IMR-90 (cell line): Measurements from ENCODE around the gene ZNF467. TPM values are rescaled to one million over a fixed set of nuclear protein-coding genes. Genes with fewer than 3 reads are reported as not detected.

Experiments
- ATAC-seq: fragments of 200-7000 bp; cut with Tn5 transposase; 2 replicates; pipeline ENCODE4 v1.9.1; 2020; ENCODE audit warnings: low read depth, mild to moderate bottlenecking, moderate library complexity
- BruUV-seq: library from RNA; stranded (reverse); fragments of 400-500 nt; replicated peaks from 2 replicates; lab custom pipeline; 2021; lab: Mats Ljungman, UMichigan
- CTCF ChIA-PET: fragments of 300-600 bp; formaldehyde crosslinking; extraction: SDS; loops from one replicate; lab custom pipeline; 2021; ENCODE audit warnings: antibody characterized with exemption; lab: Yijun Ruan, JAX
- POLR2A ChIA-PET: fragments of 300-600 bp; sonication (Branson Sonifier 250); formaldehyde crosslinking; loops from one replicate; lab custom pipeline; 2022; ENCODE audit warnings: antibody characterized with exemption; ENCODE audit not compliant: unreplicated experiment; lab: Charles Lee
- DNase-seq: peaks from one replicate; pipeline ENCODE4 v3.0.0; 2013
- H2AFZ ChIP-seq: replicated peaks from 2 replicates; pipeline ENCODE3; 2013; ENCODE audit warnings: low read length, mild to moderate bottlenecking; ENCODE audit not compliant: poor library complexity
- H2AK5ac ChIP-seq: 2 replicates; pipeline ENCODE4 v1.6.1; 2013; ENCODE audit warnings: low read depth, low read length, inconsistent platforms
- H2AK9ac ChIP-seq: replicated peaks from 2 replicates; pipeline ENCODE3; 2013; ENCODE audit warnings: mild to moderate bottlenecking, low read depth, low read length, moderate library complexity; ENCODE audit not compliant: poor library complexity
- H2BK120ac ChIP-seq: 2 replicates; pipeline ENCODE4 v1.6.1; 2013; ENCODE audit warnings: low read depth, low read length, inconsistent platforms
- H2BK15ac ChIP-seq: 3 replicates; pipeline ENCODE4 v1.6.1; 2013; ENCODE audit warnings: low read depth, low read length, inconsistent platforms
- H2BK20ac ChIP-seq: 2 replicates; pipeline ENCODE4 v1.6.1; 2013; ENCODE audit warnings: low read depth, mild to moderate bottlenecking, inconsistent platforms, low read length, moderate library complexity
- H2BK5ac ChIP-seq: 2 replicates; pipeline ENCODE4 v1.6.1; 2013; ENCODE audit warnings: mild to moderate bottlenecking, low read depth, low read length, inconsistent platforms; ENCODE audit not compliant: poor library complexity, severe bottlenecking
- H3K14ac ChIP-seq: replicated peaks from 2 replicates; pipeline ENCODE4 v1.6.1; 2013; ENCODE audit warnings: low read depth, low read length, inconsistent platforms
- H3K18ac ChIP-seq: 2 replicates; pipeline ENCODE4 v1.6.1; 2013; ENCODE audit warnings: low read depth, low read length, control low read depth
- H3K23ac ChIP-seq: 2 replicates; pipeline ENCODE4 v1.6.1; 2013; ENCODE audit warnings: low read depth, low read length, inconsistent platforms
- H3K27ac ChIP-seq: 2 replicates; pipeline ENCODE4 v1.5.1; 2013; ENCODE audit warnings: mild to moderate bottlenecking, control low read depth, low read length; ENCODE audit not compliant: insufficient read depth
- H3K27me3 ChIP-seq: 2 replicates; pipeline ENCODE4 v1.6.1; 2013; ENCODE audit warnings: low read length; ENCODE audit not compliant: control insufficient read depth, insufficient read depth
- H3K36me3 ChIP-seq: 2 replicates; pipeline ENCODE4 v1.6.1; 2013; ENCODE audit warnings: low read length, mixed read lengths; ENCODE audit not compliant: control insufficient read depth, insufficient read depth
- H3K4ac ChIP-seq: 2 replicates; pipeline ENCODE4 v1.6.1; 2013; ENCODE audit warnings: low read depth, low read length, inconsistent platforms
- H3K4me1 ChIP-seq: 2 replicates; pipeline ENCODE4 v1.6.1; 2013; ENCODE audit warnings: low read length, mixed read lengths; ENCODE audit not compliant: control insufficient read depth, insufficient read depth
- H3K4me2 ChIP-seq: 2 replicates; pipeline ENCODE4 v1.6.1; 2013; ENCODE audit warnings: low read depth, mild to moderate bottlenecking, control low read depth, low read length, moderate library complexity
- H3K4me3 ChIP-seq: 2 replicates; pipeline ENCODE4 v1.5.1; 2013; ENCODE audit warnings: low read depth, mild to moderate bottlenecking, control low read depth, low read length, moderate library complexity; ENCODE audit not compliant: insufficient read depth
- H3K56ac ChIP-seq: 2 replicates; pipeline ENCODE4 v1.6.1; 2013; ENCODE audit warnings: low read length, inconsistent platforms; ENCODE audit not compliant: insufficient read depth; ENCODE audit errors: extremely low read depth
- H3K79me1 ChIP-seq, 2 experiments: 2 replicates each; pipeline ENCODE4 v1.6.1; 2013; ENCODE audit warnings: low read length in 2 of 2, inconsistent platforms in 1 of 2, low read depth in 1 of 2
- H3K9ac ChIP-seq: 2 replicates; pipeline ENCODE4 v1.6.1; 2013; ENCODE audit warnings: low read depth, low read length, control low read depth
- H3K9me1 ChIP-seq: 2 replicates; pipeline ENCODE4 v1.6.1; 2013; ENCODE audit warnings: low read length, inconsistent platforms; ENCODE audit not compliant: insufficient read depth
- H3K9me3 ChIP-seq: 2 replicates; pipeline ENCODE4 v1.6.1; 2013; ENCODE audit warnings: low read length; ENCODE audit not compliant: control insufficient read depth, insufficient read depth
- H4K20me1 ChIP-seq: 2 replicates; pipeline ENCODE4 v1.6.1; 2013; ENCODE audit warnings: low read length, inconsistent platforms; ENCODE audit not compliant: insufficient read depth
- H4K5ac ChIP-seq: 2 replicates; pipeline ENCODE4 v1.6.1; 2013; ENCODE audit warnings: mild to moderate bottlenecking, low read depth, low read length, control low read depth
- H4K8ac ChIP-seq, 2 experiments: 2 replicates each; pipeline ENCODE4 v1.6.1; 2013; ENCODE audit warnings: low read depth in 2 of 2, low read length in 2 of 2, control low read depth in 1 of 2, inconsistent platforms in 1 of 2
- H4K91ac ChIP-seq: 2 replicates; pipeline ENCODE4 v1.6.1; 2013; ENCODE audit warnings: low read depth, low read length, inconsistent platforms; ENCODE audit not compliant: insufficient read depth
- WGBS, 2 experiments: methylation state at CpG; one replicate each; pipeline versions ENCODE4 v1.1.5 to v1.1.7; 2013; ENCODE audit warnings: missing lambda C conversion rate in 2 of 2; ENCODE audit not compliant: insufficient read length in 1 of 2; ENCODE audit errors: extremely low coverage in 2 of 2; 5-methylcytosine and 5-hydroxymethylcytosine counted together
- dilution Hi-C: fragments of 300-500 bp; cut with HindIII; formaldehyde crosslinking; loops from one replicate; pipeline ENCODE4 v1.14.3; 2018; ENCODE audit warnings: low sequenced_read_pairs; ENCODE audit not compliant: unreplicated experiment
- in situ Hi-C: fragments of 300-500 bp; cut with MboI; formaldehyde crosslinking; loops from 3 replicates; pipeline ENCODE4 v1.14.3; 2019; ENCODE audit warnings: low sequenced_read_pairs, inconsistent platforms, mixed read lengths
- intact Hi-C: fragments of 100-400 bp; cut with micrococcal nuclease; formaldehyde crosslinking; loops from 2 replicates; pipeline ENCODE4 v1.10.0; 2022
- polyA plus RNA-seq, 3 experiments: library from polyadenylated mRNA; depleted of rRNA; stranded (reverse); fragments of >200 nt; gene quantifications; 2 replicates each; pipeline ENCODE4 v1.2.3, GENCODE V29; 2012; ENCODE audit warnings: low replicate concordance in 1 of 3
- total RNA-seq: library from RNA; depleted of rRNA; stranded (reverse); fragments of >200 nt; gene quantifications from 2 replicates; pipeline ENCODE4 v1.2.3, GENCODE V29; 2012
- TF ChIP-seq, protein P1 (sequence below): conservative IDR thresholded peaks from 2 replicates; pipeline ENCODE4 v1.5.1; 2012; ENCODE audit warnings: mild to moderate bottlenecking, low read depth, low read length, improper control_type of control experiment

The ZNF467 gene
- total and polyA plus RNA-seq, 2 of the 4 experiments (the other 2 are of a cell fraction), result 0.67 TPM; not detected in 1

DNA sequence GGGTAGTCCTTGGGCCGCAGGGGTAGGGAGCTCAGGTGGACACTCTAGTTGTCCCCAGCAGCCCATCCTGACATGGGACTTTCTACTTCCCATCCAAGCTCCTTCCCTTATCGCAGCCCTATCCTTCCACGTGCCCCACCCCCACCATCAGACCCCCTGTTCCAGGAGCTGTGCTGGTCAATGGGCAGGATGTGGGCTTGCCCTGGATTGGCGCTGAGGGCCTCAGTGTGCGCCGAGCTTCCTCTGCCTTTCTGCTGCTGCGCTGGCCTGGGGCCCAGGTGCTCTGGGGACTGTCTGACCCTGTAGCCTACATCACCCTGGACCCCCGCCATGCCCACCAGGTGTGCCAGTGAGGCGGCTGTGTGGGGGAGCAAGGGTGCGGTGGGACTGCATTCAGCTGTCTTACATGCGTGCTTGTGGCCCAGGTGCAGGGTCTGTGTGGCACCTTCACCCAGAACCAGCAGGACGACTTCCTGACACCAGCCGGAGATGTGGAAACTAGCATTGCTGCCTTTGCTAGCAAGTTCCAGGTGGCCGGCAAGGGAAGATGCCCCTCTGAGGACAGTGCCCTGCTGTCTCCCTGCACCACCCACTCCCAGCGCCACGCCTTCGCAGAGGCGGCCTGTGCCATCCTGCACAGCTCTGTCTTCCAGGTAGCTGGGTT is 9.4 kb upstream of the ZNF467 start:
- no peak overlapping the region for H3K4me3 ChIP-seq
- H3K9ac ChIP-seq, result no peak overlapping the region
- H4K20me1 ChIP-seq, result no peaks in the 10 kb centered on the region
- 70% methylated on average over 3 of the region's 18 CpGs; no CpG with 5 or more reads in 1 of the 2 experiments for WGBS, 2 experiments
- H3K18ac ChIP-seq, result no peak overlapping the region
- no peak overlapping the region for H3K56ac ChIP-seq
- no peak overlapping the region for H2AK9ac ChIP-seq
- H3K27me3 ChIP-seq, result peaks cover 25% of the 10 kb centered on the region
- DNase-seq (no peak), ATAC-seq (no peak)
- no peak overlapping the region for H3K4ac ChIP-seq
- in situ Hi-C loops, result no loop called here
- no peaks in the 10 kb centered on the region for H3K4me1 ChIP-seq
- H2AFZ ChIP-seq, result no peak overlapping the region
- no peaks in the 10 kb centered on the region for H3K36me3 ChIP-seq
- TF ChIP-seq, protein P1, sequence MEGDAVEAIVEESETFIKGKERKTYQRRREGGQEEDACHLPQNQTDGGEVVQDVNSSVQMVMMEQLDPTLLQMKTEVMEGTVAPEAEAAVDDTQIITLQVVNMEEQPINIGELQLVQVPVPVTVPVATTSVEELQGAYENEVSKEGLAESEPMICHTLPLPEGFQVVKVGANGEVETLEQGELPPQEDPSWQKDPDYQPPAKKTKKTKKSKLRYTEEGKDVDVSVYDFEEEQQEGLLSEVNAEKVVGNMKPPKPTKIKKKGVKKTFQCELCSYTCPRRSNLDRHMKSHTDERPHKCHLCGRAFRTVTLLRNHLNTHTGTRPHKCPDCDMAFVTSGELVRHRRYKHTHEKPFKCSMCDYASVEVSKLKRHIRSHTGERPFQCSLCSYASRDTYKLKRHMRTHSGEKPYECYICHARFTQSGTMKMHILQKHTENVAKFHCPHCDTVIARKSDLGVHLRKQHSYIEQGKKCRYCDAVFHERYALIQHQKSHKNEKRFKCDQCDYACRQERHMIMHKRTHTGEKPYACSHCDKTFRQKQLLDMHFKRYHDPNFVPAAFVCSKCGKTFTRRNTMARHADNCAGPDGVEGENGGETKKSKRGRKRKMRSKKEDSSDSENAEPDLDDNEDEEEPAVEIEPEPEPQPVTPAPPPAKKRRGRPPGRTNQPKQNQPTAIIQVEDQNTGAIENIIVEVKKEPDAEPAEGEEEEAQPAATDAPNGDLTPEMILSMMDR, result no peak
- H3K79me1 ChIP-seq, result no peaks in the 10 kb centered on the region
- H3K9me3 ChIP-seq, result no peaks in the 10 kb centered on the region
- intact Hi-C loops, result no loop called here
- H3K9me1 ChIP-seq, result no peaks in the 10 kb centered on the region
- H3K23ac ChIP-seq, result no peak overlapping the region
- H3K14ac ChIP-seq, result no peak overlapping the region
- H4K8ac ChIP-seq, result no peak overlapping the region
- H3K27ac ChIP-seq, result no peak overlapping the region
- ChIA-PET POLR2A (interaction anchor here (0.5 kb wide), 1 partner anchor 69 kb away, joined by 4 read pairs; no protein-coding TSS in a partner anchor), CTCF (no interaction called here)
- H2BK5ac ChIP-seq, result no peak overlapping the region
- BruUV-seq, result no TSS peak
- H2BK120ac ChIP-seq, result no peak overlapping the region
- dilution Hi-C loops, result no loop called here
- no peak overlapping the region for H2BK15ac ChIP-seq
- no peak overlapping the region for H4K91ac ChIP-seq
- H4K5ac ChIP-seq, result no peak overlapping the region
- H3K4me2 ChIP-seq, result no peak overlapping the region
- H2BK20ac ChIP-seq, result no peak overlapping the region
- no peak overlapping the region for H2AK5ac ChIP-seq
